ENCODE data around the gene CLRN3. TPM values are rescaled to one million over a fixed set of nuclear protein-coding genes. Genes with fewer than 3 reads are reported as not detected.

CLRN3 gene
- total RNA-seq, 4 donors from 2014 or later, result not detected

- peaks cover 12% of the 10 kb centered on the region for H3K27me3 ChIP-seq
- WGBS, result 66% methylated on average over 5 of the region's 7 CpGs
- no peaks in the 10 kb centered on the region for H3K9me3 ChIP-seq
- H3K4me3 ChIP-seq, result no peak overlapping the region
- peak in 1 of 2 donors; percentile 49 for DNase-seq (ENCODE audit: low spot score in 2 of 2)
- H3K4me1 ChIP-seq, result no peaks in the 10 kb centered on the region
- TF ChIP-seq CTCF (IDR thresholded peaks at IDR 0.05) (no peak), POLR2AphosphoS5 (IDR thresholded peaks at IDR 0.05) (no peak), EP300 (IDR thresholded peaks at IDR 0.05) (no peak), POLR2A (IDR thresholded peaks at IDR 0.05) (no peak)
- H3K36me3 ChIP-seq, result no peaks in the 10 kb centered on the region
- H3K27ac ChIP-seq, result no peak overlapping the region
These were observed 47.0 kb downstream of the CLRN3 start for GRCh38 chr10:127845756-127846155.

GRCh38 chr10:127840884-127841283, 51.9 kb downstream of the CLRN3 start:
- H3K4me1 ChIP-seq, result no peaks in the 10 kb centered on the region
- TF ChIP-seq POLR2AphosphoS5 (IDR thresholded peaks at IDR 0.05) (no peak), POLR2A (IDR thresholded peaks at IDR 0.05) (no peak), EP300 (IDR thresholded peaks at IDR 0.05) (no peak), CTCF (IDR thresholded peaks at IDR 0.05) (no peak)
- no peaks in the 10 kb centered on the region for H3K9me3 ChIP-seq
- peaks cover 34% of the 10 kb centered on the region for H3K27me3 ChIP-seq
- WGBS, result 63% methylated on average over 13 of the region's 13 CpGs
- no peak overlapping the region for H3K4me3 ChIP-seq
- DNase-seq (ENCODE audit: low spot score in 2 of 2), result no peak
- H3K36me3 ChIP-seq, result no peaks in the 10 kb centered on the region
- no peak overlapping the region for H3K27ac ChIP-seq

GRCh38 chr10:127836966-127837365, 55.8 kb downstream of the CLRN3 start:
- WGBS, result 27% methylated on average over 6 of the region's 6 CpGs
- no peak for TF ChIP-seq CTCF (IDR thresholded peaks at IDR 0.05)
- no peak for TF ChIP-seq EP300 (IDR thresholded peaks at IDR 0.05)
- no peak for DNase-seq (ENCODE audit: low spot score in 2 of 2)

GRCh38 chr10:127836176-127836575, 56.6 kb downstream of the CLRN3 start:
- Histone ChIP-seq H3K36me3 (no peaks in the 10 kb centered on the region), H3K4me3 (no peak overlapping the region), H3K27me3 (peaks cover 48% of the 10 kb centered on the region), H3K4me1 (no peaks in the 10 kb centered on the region), H3K9me3 (no peaks in the 10 kb centered on the region), H3K27ac (no peak overlapping the region)
- no peak for DNase-seq (ENCODE audit: low spot score in 2 of 2)
- no peak for TF ChIP-seq EP300 (IDR thresholded peaks at IDR 0.05)
- TF ChIP-seq POLR2AphosphoS5 (IDR thresholded peaks at IDR 0.05), result no peak
- no peak for TF ChIP-seq POLR2A (IDR thresholded peaks at IDR 0.05)
- TF ChIP-seq CTCF (IDR thresholded peaks at IDR 0.05), result no peak
- WGBS, result 42% methylated on average over 4 of the region's 4 CpGs

More at GRCh38 chr10:127836966-127837365, 55.8 kb downstream of the CLRN3 start:
- Histone ChIP-seq H3K4me3 (no peak overlapping the region), H3K9me3 (no peaks in the 10 kb centered on the region), H3K4me1 (no peaks in the 10 kb centered on the region), H3K27me3 (peaks cover 44% of the 10 kb centered on the region), H3K27ac (no peak overlapping the region), H3K36me3 (no peaks in the 10 kb centered on the region)

- 83% methylated on average over 3 of the region's 4 CpGs for WGBS
- no peak overlapping the region for H3K4me3 ChIP-seq
- no peak overlapping the region for H3K27ac ChIP-seq
- H3K36me3 ChIP-seq, result no peaks in the 10 kb centered on the region
- no peak for TF ChIP-seq POLR2AphosphoS5 (IDR thresholded peaks at IDR 0.05)
- TF ChIP-seq CTCF (IDR thresholded peaks at IDR 0.05), result no peak
- no peak for TF ChIP-seq POLR2A (IDR thresholded peaks at IDR 0.05)
- TF ChIP-seq EP300 (IDR thresholded peaks at IDR 0.05), result no peak
- peaks cover 45% of the 10 kb centered on the region for H3K27me3 ChIP-seq
- DNase-seq (ENCODE audit: low spot score in 2 of 2), result no peak
- no peaks in the 10 kb centered on the region for H3K9me3 ChIP-seq
- no peaks in the 10 kb centered on the region for H3K4me1 ChIP-seq
These were observed 58.0 kb downstream of the CLRN3 start for GRCh38 chr10:127834791-127835190.
